Measurements from ENCODE around the gene HMCN2.
"Not testable (repeated sequence)": the region's sequence is repeated elsewhere in the genome, so short reads cannot be mapped to it uniquely, and the experiment has no call there.

HMCN2 gene

GRCh38 chr9:130264414-130265350 lies 878 bp upstream of the HMCN2 start:
- no peak for DNase-seq (ENCODE audit: low read depth in 2 of 2)

DNA sequence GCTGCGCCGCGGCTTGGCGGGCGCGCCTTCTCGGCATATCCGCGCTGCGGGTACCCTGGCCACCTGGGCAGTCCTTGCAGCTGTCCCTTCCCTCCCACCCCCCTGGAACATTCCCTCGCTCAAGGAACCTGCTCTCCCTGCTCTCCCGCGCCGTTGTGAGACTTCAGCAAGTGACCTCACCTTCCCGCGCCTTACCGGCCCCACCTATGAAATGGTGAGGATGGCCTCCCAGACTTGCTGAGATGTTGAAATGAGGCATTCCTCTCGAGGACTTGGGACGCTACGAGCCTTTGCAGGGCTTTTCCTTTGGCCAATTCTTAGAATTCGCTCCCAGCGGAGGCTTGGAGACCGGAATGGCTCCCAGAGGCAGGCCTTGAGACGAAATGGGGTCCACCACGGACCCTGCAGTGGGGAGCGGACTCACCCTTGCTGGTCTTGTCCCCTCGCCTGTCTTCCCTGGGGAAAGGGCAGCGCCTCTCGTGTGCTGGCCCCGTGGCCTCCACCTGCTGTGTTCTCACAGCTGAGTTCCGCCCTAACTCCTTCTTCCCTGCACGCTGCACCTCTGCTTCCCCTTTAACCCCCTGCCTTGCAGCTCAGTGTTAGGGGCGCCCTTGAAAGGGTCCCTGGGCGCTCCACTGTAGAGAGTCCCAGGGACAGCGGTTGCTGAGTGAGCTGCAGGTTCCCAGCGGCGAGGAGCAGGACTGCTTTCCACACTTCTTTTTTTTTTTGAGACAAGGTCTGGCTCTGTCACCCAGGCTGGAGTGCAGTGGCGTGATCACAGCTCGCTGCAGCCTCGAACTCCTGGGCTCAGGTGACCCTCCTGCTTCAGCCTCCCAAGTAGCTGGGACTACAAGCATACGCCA lies 907 bp downstream of the HMCN2 start:
- no peak for DNase-seq (ENCODE audit: low read depth in 2 of 2)

GRCh38 chr9:130267930-130268329 lies 2.4 kb downstream of the HMCN2 start:
- no peak for DNase-seq (ENCODE audit: low read depth in 2 of 2)

GRCh38 chr9:130268521-130269211 lies 3.1 kb downstream of the HMCN2 start:
- no peak for DNase-seq (ENCODE audit: low read depth in 2 of 2)

- no peak for DNase-seq (ENCODE audit: low read depth in 2 of 2)
Observed at GRCh38 chr9:130271473-130271872, 5.9 kb downstream of the HMCN2 start.

- DNase-seq (ENCODE audit: low read depth in 2 of 2), result no peak
Observed at GRCh38 chr9:130275156-130275555, 9.6 kb downstream of the HMCN2 start.

- DNase-seq (ENCODE audit: low read depth in 2 of 2), result no peak
Observed at GRCh38 chr9:130276121-130276520, 10.6 kb downstream of the HMCN2 start.

- no peak for DNase-seq (ENCODE audit: low read depth in 2 of 2)
Observed at GRCh38 chr9:130276955-130277354, 11.4 kb downstream of the HMCN2 start.

DNA sequence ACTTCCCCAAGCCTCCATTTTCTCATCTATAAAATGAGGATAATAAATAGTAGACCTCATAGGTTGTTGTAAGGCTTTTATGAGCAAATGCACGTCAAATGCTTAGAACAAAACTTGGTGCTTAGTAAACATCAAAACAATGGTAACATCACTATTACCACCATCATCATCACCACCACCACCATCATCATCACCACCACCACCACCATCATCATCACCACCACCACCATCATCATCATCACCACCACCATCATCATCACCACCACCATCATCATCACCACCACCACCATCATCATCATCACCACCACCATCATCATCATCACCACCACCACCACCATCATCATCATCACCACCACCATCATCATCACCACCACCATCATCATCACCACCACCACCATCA lies 12.0 kb downstream of the HMCN2 start:
- DNase-seq (ENCODE audit: low read depth in 2 of 2), result not testable (repeated sequence)

DNA sequence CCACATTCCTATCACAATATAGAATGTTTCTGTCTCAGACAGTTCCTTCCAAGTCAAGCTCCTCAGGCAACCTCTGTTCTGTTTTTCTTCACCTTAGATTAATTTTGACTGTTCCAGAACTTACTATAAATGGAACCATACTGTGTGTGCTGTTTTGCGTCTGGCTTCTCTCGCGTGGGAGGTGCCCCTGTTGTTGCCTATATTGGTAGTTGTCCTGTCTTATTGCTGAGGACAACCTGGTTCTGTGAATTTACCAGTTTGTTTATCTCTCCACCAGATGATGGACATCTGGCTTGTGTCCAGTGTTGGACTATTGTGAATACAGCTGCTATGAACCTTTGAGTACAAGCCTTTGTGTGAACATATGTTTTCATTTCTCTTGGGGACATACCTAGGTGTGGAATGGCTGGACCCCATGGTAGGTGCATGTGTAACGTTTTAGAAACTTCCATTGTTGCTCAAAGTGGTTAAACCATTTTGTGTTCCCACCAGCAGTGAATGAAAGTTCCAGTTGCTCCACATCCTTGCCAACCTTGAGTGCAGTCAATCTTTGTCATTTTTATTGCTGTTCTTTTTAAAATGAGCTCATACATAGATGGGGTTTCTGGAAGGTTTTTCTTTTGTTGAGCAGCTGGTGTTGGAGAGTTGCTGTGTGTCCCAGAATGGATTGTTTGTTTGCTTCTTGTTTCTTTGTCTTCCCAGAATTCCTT lies 18.1 kb downstream of the HMCN2 start:
- no peak for DNase-seq (ENCODE audit: low read depth in 2 of 2)

DNA sequence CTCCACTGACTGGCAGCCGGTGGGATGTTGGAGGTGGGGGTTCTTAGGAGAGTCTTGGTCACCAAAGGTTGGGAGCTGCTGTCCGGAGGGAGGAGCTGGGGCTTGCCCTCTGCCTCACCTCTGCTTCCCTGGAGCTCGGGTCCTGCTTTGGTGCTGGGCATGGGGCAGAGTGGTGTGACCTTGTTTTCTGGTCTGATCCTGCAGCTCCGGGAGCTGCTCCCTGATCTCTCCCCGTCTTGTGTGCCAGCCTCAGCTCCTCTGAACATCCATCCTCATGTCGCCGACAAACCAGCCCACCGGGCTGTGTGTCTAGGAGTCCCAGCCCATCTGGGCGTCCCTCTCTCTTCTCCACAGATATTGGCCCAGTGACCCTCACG lies 18.7 kb downstream of the HMCN2 start:
- DNase-seq (ENCODE audit: low read depth in 2 of 2), result no peak

DNA sequence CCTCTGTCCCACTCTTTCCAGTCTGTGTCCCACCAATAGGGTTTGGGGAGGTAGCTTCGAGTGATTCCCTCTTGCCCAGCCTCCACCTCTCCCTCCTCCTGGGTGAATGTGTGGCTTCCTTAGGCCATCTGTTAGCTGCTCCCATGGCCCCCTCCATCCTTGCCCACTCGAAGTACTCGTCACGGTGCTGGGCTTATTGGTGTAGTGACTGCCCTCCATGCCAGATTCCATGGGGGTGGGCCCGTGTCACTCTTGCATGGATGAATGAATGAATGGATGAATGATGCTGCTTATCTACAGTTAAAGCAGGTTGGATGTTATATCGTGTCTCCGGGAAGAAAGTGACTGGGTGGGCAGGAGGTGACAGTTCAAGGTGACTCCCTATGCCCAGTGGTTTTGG lies 19.1 kb downstream of the HMCN2 start:
- no peak for DNase-seq (ENCODE audit: low read depth in 2 of 2)

- DNase-seq (ENCODE audit: low read depth in 2 of 2), result no peak
Observed at GRCh38 chr9:130285271-130285670, 19.7 kb downstream of the HMCN2 start.

- DNase-seq (ENCODE audit: low read depth in 2 of 2), result no peak
Observed at GRCh38 chr9:130286072-130286770, 20.7 kb downstream of the HMCN2 start.

DNA sequence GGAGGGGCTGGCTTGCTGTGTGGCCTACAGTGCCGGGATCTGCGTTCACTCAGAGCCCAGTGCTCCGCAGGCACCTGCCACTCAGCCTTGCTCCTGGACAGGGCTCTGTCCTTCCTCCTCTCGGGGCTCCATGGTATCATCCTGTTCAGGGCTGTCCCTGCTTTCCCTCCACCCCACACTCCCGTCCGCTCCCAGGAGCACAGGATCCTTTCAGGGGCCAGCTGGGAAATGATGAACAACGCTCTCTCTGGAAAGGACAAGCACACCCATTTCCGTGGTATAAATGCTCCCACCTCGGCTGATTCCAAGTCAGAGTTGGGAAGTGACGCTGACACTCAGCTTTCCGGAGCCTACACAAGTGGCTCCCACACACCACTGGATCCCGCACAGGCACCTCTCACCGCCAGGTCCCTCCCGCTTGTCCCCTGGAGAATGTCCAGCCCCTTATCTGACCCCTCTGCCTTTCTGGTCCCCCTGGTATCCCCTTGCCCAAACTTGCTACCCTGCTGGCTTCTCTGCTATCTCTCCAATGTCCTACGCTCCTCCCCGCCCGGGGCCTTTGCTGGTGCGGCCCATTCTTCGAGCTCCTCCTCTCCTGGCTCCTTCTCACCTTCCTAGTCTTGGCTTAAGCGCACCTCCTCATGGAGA lies 21.3 kb downstream of the HMCN2 start:
- DNase-seq (ENCODE audit: low read depth in 2 of 2), result no peak

- no peak for DNase-seq (ENCODE audit: low read depth in 2 of 2)
Observed at GRCh38 chr9:130287736-130288135, 22.2 kb downstream of the HMCN2 start.

GRCh38 chr9:130288393-130288792 lies 22.8 kb downstream of the HMCN2 start:
- DNase-seq (ENCODE audit: low read depth in 2 of 2), result no peak

- no peak for DNase-seq (ENCODE audit: low read depth in 2 of 2)
Observed at GRCh38 chr9:130288926-130289690, 23.5 kb downstream of the HMCN2 start.

DNA sequence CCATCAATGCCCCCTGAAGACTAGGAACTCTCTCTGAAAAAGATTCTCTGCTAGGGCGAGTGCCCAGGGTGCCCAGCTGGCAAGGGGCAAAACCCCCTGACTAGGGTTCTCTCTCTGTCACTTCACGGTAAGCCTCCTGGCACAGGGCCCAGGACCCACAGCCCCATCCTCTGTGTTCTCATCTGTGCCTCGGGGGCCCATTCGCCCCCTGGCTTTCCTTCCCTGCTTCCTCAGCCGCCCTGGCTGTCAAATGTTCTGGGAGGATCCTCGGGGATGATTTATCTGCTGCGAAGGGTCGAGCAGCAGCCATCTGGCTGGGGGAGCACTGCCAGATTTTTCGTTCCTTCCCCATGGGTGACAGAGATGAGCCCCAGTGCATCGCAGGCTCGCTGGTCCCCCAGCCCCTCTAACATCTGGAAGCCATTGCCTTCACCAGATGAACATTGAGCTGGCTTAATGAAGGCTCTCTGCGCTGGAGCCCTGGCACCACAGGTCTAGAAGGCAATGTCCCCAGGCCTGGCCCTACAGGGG lies 24.2 kb downstream of the HMCN2 start:
- no peak for DNase-seq (ENCODE audit: low read depth in 2 of 2)

Data from stimulated activated CD4-positive, alpha-beta T cell treated with anti-CD3 and anti-CD28 coated beads, Interleukin-4, amount 100 ng/mL, for 48 hours (primary cell).